Ramos (cell line): ENCODE measurements around the gene IMMP1L.

ENCODE experiments used
- in situ Hi-C: fragments of 300-500 bp; cut with MboI; formaldehyde crosslinking; loops from one replicate; pipeline ENCODE4 v1.14.3; 2022; ENCODE audit warnings: low sequenced_read_pairs; ENCODE audit not compliant: unreplicated experiment

Gene IMMP1L

GRCh38 chr11:31408201-31408600, 101.2 kb downstream of the IMMP1L start:
- in situ Hi-C loops = no loop called here

DNA sequence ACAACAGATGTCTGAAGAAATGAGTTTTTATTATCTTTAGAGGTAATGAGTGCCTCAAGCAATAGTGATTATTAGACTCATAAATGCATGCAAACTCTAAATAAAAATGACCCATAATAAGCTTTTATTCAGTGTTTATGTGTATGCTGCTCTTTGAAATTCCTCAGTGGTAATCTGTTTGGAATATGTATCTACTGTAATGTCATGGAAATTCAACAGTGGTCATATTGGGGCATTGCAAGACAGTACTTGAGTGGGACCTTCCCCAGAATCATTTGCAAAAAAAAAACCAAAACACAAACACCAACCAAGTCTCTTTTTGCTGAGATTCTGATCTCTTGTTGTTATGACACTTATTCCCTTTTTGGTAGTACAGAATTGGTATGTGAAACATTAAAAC, 104.8 kb downstream of the IMMP1L start:
- in situ Hi-C loops = no loop called here

DNA sequence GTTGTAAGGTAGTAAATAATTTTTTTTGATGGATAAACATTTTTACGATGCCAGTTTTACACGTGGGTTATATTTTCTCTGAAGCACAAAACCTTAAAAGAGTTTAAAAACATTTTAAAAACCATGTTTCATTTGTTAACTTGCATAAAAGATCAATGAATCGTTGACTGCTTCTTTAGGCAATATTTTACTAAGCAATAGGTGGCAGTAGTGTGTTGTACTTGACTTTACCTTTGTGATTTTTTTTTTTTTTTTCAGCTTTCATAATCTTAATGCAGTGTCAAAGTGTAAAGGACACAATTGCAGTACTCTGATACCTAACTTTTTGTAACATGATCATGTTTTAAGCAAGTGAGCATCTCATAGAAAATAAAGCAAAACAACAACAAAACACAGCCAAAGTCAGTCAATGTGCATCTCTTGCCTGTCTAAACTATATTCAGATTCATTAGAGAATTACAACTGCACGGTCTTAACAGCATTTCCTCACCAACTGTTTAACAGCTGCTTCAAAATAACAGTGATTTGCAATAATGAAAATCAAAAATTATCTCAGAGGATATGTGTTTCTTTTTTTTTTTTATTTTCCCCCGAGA, 112.1 kb downstream of the IMMP1L start:
- in situ Hi-C loops = loop anchor here (10.0 kb wide), 1 partner anchor 557 kb away; no protein-coding TSS in a partner anchor

- in situ Hi-C loops = no loop called here
Measured at GRCh38 chr11:31387379-31387778, 122.0 kb downstream of the IMMP1L start.

DNA sequence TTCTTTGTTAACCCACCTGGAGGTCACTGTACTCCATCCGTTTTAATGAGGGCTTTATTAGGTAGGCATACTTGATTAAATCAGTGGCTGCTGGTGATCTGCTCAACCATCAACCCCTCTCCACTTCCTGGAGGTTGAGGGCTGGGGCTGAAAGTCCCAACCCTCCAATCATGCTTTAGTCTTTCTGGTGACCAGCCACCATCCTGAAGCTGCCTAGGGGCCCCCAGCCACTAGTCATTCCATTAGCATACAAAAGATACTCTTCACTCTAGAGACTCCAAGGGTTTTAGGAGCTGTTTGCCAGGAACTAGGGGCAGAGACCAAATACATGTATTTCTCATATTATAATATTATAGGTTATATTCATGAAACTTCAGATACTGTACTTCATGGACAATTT, 126.3 kb downstream of the IMMP1L start:
- in situ Hi-C loops = no loop called here
